Fibroblast of lung (primary cell): Measurements from ENCODE around the gene RFC4.

ENCODE experiments used
- EZH2 ChIP-seq: IDR thresholded peaks from 2 replicates; pipeline ENCODE4 v1.5.1; 2012; ENCODE audit warnings: low read length, control low read depth, mild to moderate bottlenecking; ENCODE audit errors: missing control alignments
- TF ChIP-seq, protein P1 (sequence below), 2 donors: IDR thresholded peaks in 1 of 2; conservative IDR thresholded peaks in 1 of 2; 1 replicate in 1 of 2; 2 replicates in 1 of 2; pipeline ENCODE4 v1.5.1; 2011 to 2012; ENCODE audit warnings: low read length in 2 of 2, control low read depth in 1 of 2, inconsistent platforms in 1 of 2, low read depth in 1 of 2, mild to moderate bottlenecking in 1 of 2

DNA sequence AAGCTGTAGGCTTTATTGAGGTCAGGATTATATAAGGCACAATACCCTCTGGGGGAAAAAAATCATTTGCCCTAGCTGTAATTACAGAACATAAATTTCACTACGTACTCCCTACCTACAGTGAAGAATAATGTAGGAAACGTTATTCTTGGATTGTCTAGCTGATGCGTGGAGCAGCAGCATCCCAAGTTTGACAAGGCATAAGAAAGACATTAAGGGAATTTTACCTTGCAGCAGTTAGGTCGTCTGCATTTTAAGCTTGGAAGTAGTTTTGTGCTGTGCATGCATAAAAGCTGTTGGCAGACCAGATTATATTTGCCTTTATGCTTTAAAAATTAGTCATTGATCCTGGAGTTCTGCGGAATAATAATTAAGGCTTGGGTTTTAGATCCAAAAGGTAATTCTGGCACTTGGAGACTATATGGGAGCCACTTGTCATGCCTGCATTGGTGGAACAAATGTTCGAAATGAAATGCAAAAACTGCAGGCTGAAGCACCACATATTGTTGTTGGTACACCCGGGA lies 20.7 kb downstream of the RFC4 start:
- TF ChIP-seq, protein P1, sequence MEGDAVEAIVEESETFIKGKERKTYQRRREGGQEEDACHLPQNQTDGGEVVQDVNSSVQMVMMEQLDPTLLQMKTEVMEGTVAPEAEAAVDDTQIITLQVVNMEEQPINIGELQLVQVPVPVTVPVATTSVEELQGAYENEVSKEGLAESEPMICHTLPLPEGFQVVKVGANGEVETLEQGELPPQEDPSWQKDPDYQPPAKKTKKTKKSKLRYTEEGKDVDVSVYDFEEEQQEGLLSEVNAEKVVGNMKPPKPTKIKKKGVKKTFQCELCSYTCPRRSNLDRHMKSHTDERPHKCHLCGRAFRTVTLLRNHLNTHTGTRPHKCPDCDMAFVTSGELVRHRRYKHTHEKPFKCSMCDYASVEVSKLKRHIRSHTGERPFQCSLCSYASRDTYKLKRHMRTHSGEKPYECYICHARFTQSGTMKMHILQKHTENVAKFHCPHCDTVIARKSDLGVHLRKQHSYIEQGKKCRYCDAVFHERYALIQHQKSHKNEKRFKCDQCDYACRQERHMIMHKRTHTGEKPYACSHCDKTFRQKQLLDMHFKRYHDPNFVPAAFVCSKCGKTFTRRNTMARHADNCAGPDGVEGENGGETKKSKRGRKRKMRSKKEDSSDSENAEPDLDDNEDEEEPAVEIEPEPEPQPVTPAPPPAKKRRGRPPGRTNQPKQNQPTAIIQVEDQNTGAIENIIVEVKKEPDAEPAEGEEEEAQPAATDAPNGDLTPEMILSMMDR (conservative IDR thresholded peaks at IDR 0.05 in 1 of 2, IDR thresholded peaks at IDR 0.05 in 1 of 2; ENCODE audit: low read depth in 1 of 2, low read length in 2 of 2): no peak
- TF ChIP-seq EZH2: no peak
